Ovary (tissue), 3 donors: ENCODE results near the gene ECM2.

Experiments used
- CTCF ChIP-seq, 3 donors: fragments of 450-650 bp in 2 of 3; fragments of 200-600 bp in 1 of 3; IDR thresholded peaks; one replicate each; pipeline versions ENCODE4 v1.5.1 to v1.8.0; 2016 to 2022; ENCODE audit warnings: antibody characterized with exemption in 3 of 3, mild to moderate bottlenecking in 1 of 3
- EP300 ChIP-seq: sonication (generic); formaldehyde crosslinking; IDR thresholded peaks from one replicate; pipeline ENCODE4 v1.6.1; 2017; ENCODE audit warnings: antibody characterized with exemption
- POLR2A ChIP-seq: fragments of 450-650 bp; IDR thresholded peaks from one replicate; pipeline ENCODE4 v1.6.1; 2017; ENCODE audit warnings: antibody characterized with exemption, mild to moderate bottlenecking, moderate library complexity
- donor health status: DM: no; HTN: no; CAD: no.

- TF ChIP-seq POLR2A (no peak), CTCF (IDR thresholded peaks at IDR 0.05) (no peak), EP300 (no peak)
Observed at GRCh38 chr9:92550765-92551164, 15.0 kb upstream of the ECM2 start.
